Activated CD4-positive, alpha-beta memory T cell treated with anti-CD3 and anti-CD28 coated beads, Interleukin-2, amount 10 ng/mL, durations not matched to agents 7 days and 5 days (primary cell): Measurements from ENCODE around the gene MGAT4A. TPM values are rescaled to one million over a fixed set of nuclear protein-coding genes. Genes with fewer than 3 reads are reported as not detected.

ENCODE experiments used
- CTCF ChIA-PET: fragments of 350-600 bp; sonication (Branson Sonifier 250); formaldehyde crosslinking; loops from one replicate; lab custom pipeline; 2021; ENCODE audit warnings: antibody characterized with exemption, inconsistent platforms; lab: Charles Lee
- POLR2A ChIA-PET: fragments of 350-600 bp; sonication (Branson Sonifier 250); formaldehyde crosslinking; loops from one replicate; lab custom pipeline; 2021; ENCODE audit warnings: antibody characterized with exemption; lab: Charles Lee
- DNase-seq: peaks from one replicate; pipeline ENCODE4 v3.0.0-alpha.2; 2020
- H3K27ac Mint-ChIP-seq: one replicate; pipeline ENCODE4 v1.8.0; 2021; ENCODE audit warnings: mild to moderate bottlenecking, mixed read lengths
- H3K27me3 Mint-ChIP-seq: one replicate; pipeline ENCODE4 v1.8.0; 2021; ENCODE audit warnings: mixed read lengths
- H3K36me3 Mint-ChIP-seq: one replicate; pipeline ENCODE4 v1.8.0; 2021; ENCODE audit warnings: low read depth, mixed read lengths
- H3K4me1 Mint-ChIP-seq: one replicate; pipeline ENCODE4 v1.8.0; 2021; ENCODE audit warnings: mixed read lengths
- H3K4me3 Mint-ChIP-seq: one replicate; pipeline ENCODE4 v1.8.0; 2021; ENCODE audit warnings: mild to moderate bottlenecking, mixed read lengths
- H3K9me3 Mint-ChIP-seq: one replicate; pipeline ENCODE4 v1.8.0; 2021; ENCODE audit warnings: mixed read lengths
- total RNA-seq, 2 experiments: library from RNA; stranded (reverse); gene quantifications; one replicate each; pipeline ENCODE4 v1.2.3, GENCODE V29; 2021

Gene MGAT4A
- total RNA-seq, 2 experiments from 2014 or later = 69.8 to 80.6 TPM

- Mint-ChIP-seq H3K9me3 (no peaks in the 10 kb centered on the region), H3K27ac (no peak overlapping the region), H3K27me3 (no peaks in the 10 kb centered on the region), H3K36me3 (peaks cover 64% of the 10 kb centered on the region), H3K4me3 (no peak overlapping the region), H3K4me1 (no peaks in the 10 kb centered on the region)
- ChIA-PET POLR2A (no interaction called here), CTCF (no interaction called here)
- DNase-seq = peak; percentile 6
Measured at GRCh38 chr2:98585386-98585785, 145.5 kb downstream of the MGAT4A start.

- H3K9me3 Mint-ChIP-seq = no peaks in the 10 kb centered on the region
- H3K36me3 Mint-ChIP-seq = peaks cover 65% of the 10 kb centered on the region
- H3K27ac Mint-ChIP-seq = no peak overlapping the region
- no peak for DNase-seq
- H3K4me3 Mint-ChIP-seq = no peak overlapping the region
- no peaks in the 10 kb centered on the region for H3K4me1 Mint-ChIP-seq
- no peaks in the 10 kb centered on the region for H3K27me3 Mint-ChIP-seq
- ChIA-PET POLR2A (interaction anchor here (1.4 kb wide), 1 partner anchor 9 kb away, joined by 5 read pairs; no protein-coding TSS in a partner anchor), CTCF (no interaction called here)
Measured at GRCh38 chr2:98583816-98584618, 146.9 kb downstream of the MGAT4A start.

DNA sequence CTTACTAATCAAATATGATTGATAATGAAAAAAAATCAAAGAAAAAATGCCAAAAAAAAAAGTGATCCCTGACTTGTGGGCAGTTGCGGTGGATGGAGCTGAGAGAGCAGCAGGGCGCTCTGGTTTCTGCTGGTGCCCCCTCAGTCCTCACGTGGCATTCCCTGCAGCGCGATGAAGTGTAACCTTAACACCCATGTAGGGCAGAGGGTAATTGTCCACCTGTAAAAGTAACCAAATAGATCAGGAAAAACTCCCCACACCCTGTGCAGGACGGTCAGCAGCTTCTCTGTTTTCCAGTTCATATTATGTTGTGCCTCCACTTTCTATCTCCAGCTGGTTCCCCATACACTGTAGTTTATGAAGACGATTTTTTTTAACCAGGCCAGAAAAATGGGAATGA lies 147.7 kb downstream of the MGAT4A start:
- no peak overlapping the region for H3K4me3 Mint-ChIP-seq
- peak; percentile 9 for DNase-seq
- CTCF ChIA-PET = no interaction called here
- no peak overlapping the region for H3K27ac Mint-ChIP-seq
- H3K36me3 Mint-ChIP-seq = peaks cover 66% of the 10 kb centered on the region
- H3K4me1 Mint-ChIP-seq = no peaks in the 10 kb centered on the region
- no peaks in the 10 kb centered on the region for H3K27me3 Mint-ChIP-seq
- POLR2A ChIA-PET = interaction anchor here (1.4 kb wide), 1 partner anchor 10 kb away, joined by 5 read pairs; no protein-coding TSS in a partner anchor
- no peaks in the 10 kb centered on the region for H3K9me3 Mint-ChIP-seq

DNA sequence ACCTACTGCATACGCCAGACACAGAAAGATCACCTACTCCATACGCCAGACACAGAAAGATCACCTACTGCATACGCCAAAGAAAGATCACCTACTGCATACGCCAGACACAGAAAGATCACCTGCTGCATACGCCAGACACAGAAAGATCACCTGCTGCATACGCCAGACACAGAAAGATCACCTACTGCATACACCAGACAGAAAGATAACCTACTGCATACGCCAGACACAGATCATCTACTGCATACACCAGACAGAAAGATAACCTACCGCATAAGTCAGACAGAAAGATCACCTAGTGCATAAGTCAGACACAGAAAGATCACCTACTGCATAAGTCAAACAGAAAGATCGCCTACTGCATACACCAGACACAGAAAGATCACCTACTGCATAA lies 148.4 kb downstream of the MGAT4A start:
- ChIA-PET POLR2A (no interaction called here), CTCF (no interaction called here)
- Mint-ChIP-seq H3K4me3 (no peak overlapping the region), H3K27me3 (no peaks in the 10 kb centered on the region), H3K9me3 (no peaks in the 10 kb centered on the region), H3K36me3 (peaks cover 67% of the 10 kb centered on the region), H3K4me1 (no peaks in the 10 kb centered on the region), H3K27ac (no peak overlapping the region)
- peak; percentile 1 for DNase-seq

DNA sequence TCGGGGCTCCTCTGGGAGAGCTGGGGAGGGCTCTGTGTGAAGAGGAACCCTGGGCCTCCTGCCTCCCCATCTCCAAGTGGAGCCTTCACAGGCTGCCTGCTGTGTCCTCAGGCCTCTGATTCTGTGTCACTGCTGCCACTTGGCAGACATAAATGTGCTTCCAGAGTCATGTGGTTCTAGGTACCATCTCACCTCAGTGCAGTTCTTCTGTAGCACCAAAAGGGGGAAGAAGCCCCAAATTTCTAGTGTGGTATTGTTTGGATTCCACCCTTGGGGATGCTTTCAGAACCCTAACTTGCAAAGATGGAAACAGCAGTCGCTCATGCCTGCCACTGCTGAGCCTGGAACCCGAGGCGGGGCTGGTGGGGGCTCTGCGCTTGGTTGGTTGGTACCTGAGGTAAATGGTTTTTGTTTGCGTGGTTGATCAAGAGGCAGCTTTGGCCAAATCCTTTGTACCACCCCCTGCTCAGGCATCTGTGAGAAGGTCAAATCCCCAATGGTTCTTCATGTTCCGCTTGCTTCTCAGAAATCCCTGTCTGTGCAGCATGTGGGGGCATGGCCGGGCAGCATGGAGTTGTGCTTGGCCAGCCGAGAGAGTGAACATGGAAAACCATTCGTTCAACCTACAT lies 150.2 kb downstream of the MGAT4A start:
- H3K9me3 Mint-ChIP-seq = no peaks in the 10 kb centered on the region
- H3K4me1 Mint-ChIP-seq = no peaks in the 10 kb centered on the region
- DNase-seq = peak; percentile 14
- no peak overlapping the region for H3K4me3 Mint-ChIP-seq
- ChIA-PET POLR2A (no interaction called here), CTCF (interaction anchor here (0.6 kb wide), 1 partner anchor 256 kb away, joined by 3 read pairs; no protein-coding TSS in a partner anchor)
- no peaks in the 10 kb centered on the region for H3K27me3 Mint-ChIP-seq
- H3K27ac Mint-ChIP-seq = no peak overlapping the region
- H3K36me3 Mint-ChIP-seq = peaks cover 69% of the 10 kb centered on the region

DNA sequence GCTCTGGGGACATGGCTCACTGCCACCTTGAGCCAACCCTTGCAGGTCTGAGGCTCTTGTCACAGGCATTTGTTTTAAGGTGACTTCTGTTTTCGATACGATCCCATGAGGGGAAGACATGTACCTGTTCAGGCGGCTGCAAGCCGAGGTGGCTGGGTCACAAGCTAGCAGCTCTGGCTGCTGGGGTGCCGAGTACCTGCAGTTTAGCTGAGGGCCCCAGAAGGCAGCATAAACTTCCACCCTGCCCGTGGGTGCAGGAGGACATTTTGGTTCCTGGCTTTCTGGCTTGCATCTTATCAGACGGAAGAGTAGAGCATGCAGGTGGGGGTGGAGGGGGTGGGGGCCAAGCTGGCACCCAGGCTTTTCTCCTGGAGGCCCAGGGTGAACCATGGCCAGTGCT lies 151.0 kb downstream of the MGAT4A start:
- DNase-seq = peak; percentile 1
- no peaks in the 10 kb centered on the region for H3K27me3 Mint-ChIP-seq
- POLR2A ChIA-PET = no interaction called here

DNA sequence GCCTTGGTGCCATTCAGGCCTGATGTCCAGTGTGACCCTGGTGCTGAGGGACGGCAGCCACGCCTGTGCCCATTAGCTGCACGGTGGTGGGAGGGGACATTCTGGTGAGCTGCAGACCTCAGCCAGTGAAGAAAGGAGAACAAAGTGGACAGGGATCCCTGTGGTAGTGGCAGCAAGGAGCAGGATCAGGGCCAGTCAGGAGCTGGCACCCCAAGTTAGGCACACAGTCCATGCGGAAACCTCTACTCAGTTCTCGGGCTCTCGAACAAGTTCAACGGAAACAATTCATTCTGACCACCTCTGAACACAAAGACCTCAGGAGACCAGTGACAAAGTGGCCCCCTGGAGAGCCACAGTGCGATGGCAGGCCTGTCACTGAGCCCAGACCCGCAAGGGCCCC lies 152.7 kb downstream of the MGAT4A start:
- DNase-seq = peak; percentile 10
- H3K9me3 Mint-ChIP-seq = no peaks in the 10 kb centered on the region
- CTCF ChIA-PET = no interaction called here
- POLR2A ChIA-PET = no interaction called here
- H3K4me3 Mint-ChIP-seq = no peak overlapping the region
- peaks cover 66% of the 10 kb centered on the region for H3K36me3 Mint-ChIP-seq
- H3K4me1 Mint-ChIP-seq = no peaks in the 10 kb centered on the region
- no peak overlapping the region for H3K27ac Mint-ChIP-seq
- H3K27me3 Mint-ChIP-seq = no peaks in the 10 kb centered on the region

More for the DNA sequence above, 151.0 kb downstream of the MGAT4A start:
- Mint-ChIP-seq H3K4me3 (no peak overlapping the region), H3K36me3 (peaks cover 67% of the 10 kb centered on the region), H3K27ac (no peak overlapping the region), H3K4me1 (no peaks in the 10 kb centered on the region), H3K9me3 (no peaks in the 10 kb centered on the region)
- CTCF ChIA-PET = no interaction called here

GRCh38 chr2:98577313-98577712 lies 153.6 kb downstream of the MGAT4A start:
- Mint-ChIP-seq H3K4me3 (no peak overlapping the region), H3K27me3 (no peaks in the 10 kb centered on the region), H3K27ac (no peak overlapping the region), H3K9me3 (no peaks in the 10 kb centered on the region), H3K4me1 (no peaks in the 10 kb centered on the region), H3K36me3 (peaks cover 68% of the 10 kb centered on the region)
- ChIA-PET CTCF (no interaction called here), POLR2A (no interaction called here)
- DNase-seq = peak; percentile 14

- Mint-ChIP-seq H3K27ac (peak overlapping the region; percentile 47), H3K9me3 (no peaks in the 10 kb centered on the region), H3K27me3 (no peaks in the 10 kb centered on the region), H3K36me3 (peaks cover 63% of the 10 kb centered on the region), H3K4me3 (no peak overlapping the region), H3K4me1 (no peaks in the 10 kb centered on the region)
- DNase-seq = peak; percentile 15
- ChIA-PET POLR2A (no interaction called here), CTCF (no interaction called here)
Measured at GRCh38 chr2:98576666-98577312, 154.1 kb downstream of the MGAT4A start.

- Mint-ChIP-seq H3K9me3 (no peaks in the 10 kb centered on the region), H3K27ac (no peak overlapping the region), H3K27me3 (no peaks in the 10 kb centered on the region), H3K4me3 (no peak overlapping the region), H3K4me1 (no peaks in the 10 kb centered on the region), H3K36me3 (peaks cover 67% of the 10 kb centered on the region)
- POLR2A ChIA-PET = interaction anchor here (0.5 kb wide), 1 partner anchor 30 kb away, joined by 3 read pairs; no protein-coding TSS in a partner anchor
- CTCF ChIA-PET = interaction anchor here (1.3 kb wide), 1 partner anchor 87 kb away, joined by 3 read pairs; no protein-coding TSS in a partner anchor
- no peak for DNase-seq
Measured at GRCh38 chr2:98573426-98573825, 157.5 kb downstream of the MGAT4A start.

GRCh38 chr2:98572676-98573075 lies 158.3 kb downstream of the MGAT4A start:
- Mint-ChIP-seq H3K27ac (no peak overlapping the region), H3K4me3 (no peak overlapping the region), H3K36me3 (peaks cover 63% of the 10 kb centered on the region), H3K4me1 (no peaks in the 10 kb centered on the region), H3K9me3 (no peaks in the 10 kb centered on the region), H3K27me3 (no peaks in the 10 kb centered on the region)
- CTCF ChIA-PET = interaction anchor here (1.3 kb wide), 1 partner anchor 86 kb away, joined by 3 read pairs; no protein-coding TSS in a partner anchor
- DNase-seq = no peak
- POLR2A ChIA-PET = no interaction called here

GRCh38 chr2:98572211-98572610 lies 158.7 kb downstream of the MGAT4A start:
- CTCF ChIA-PET = interaction anchor here (1.3 kb wide), 1 partner anchor 86 kb away, joined by 3 read pairs; no protein-coding TSS in a partner anchor
- peaks cover 62% of the 10 kb centered on the region for H3K36me3 Mint-ChIP-seq
- POLR2A ChIA-PET = no interaction called here
- no peak overlapping the region for H3K4me3 Mint-ChIP-seq
- H3K9me3 Mint-ChIP-seq = no peaks in the 10 kb centered on the region
- no peak overlapping the region for H3K27ac Mint-ChIP-seq
- DNase-seq = no peak
- no peaks in the 10 kb centered on the region for H3K4me1 Mint-ChIP-seq
- no peaks in the 10 kb centered on the region for H3K27me3 Mint-ChIP-seq

- Mint-ChIP-seq H3K27me3 (no peaks in the 10 kb centered on the region), H3K4me1 (no peaks in the 10 kb centered on the region), H3K27ac (no peak overlapping the region), H3K4me3 (no peak overlapping the region), H3K9me3 (no peaks in the 10 kb centered on the region), H3K36me3 (peaks cover 63% of the 10 kb centered on the region)
- DNase-seq = no peak
- POLR2A ChIA-PET = interaction anchor here (1.6 kb wide), 1 partner anchor 12 kb away, joined by 5 read pairs; no protein-coding TSS in a partner anchor
- CTCF ChIA-PET = interaction anchor here (1.1 kb wide), 1 partner anchor 12 kb away, joined by 4 read pairs; no protein-coding TSS in a partner anchor
Measured at GRCh38 chr2:98571796-98572195, 159.1 kb downstream of the MGAT4A start.
